Measurements from ENCODE around the gene CXCR5.

Gene CXCR5

DNA sequence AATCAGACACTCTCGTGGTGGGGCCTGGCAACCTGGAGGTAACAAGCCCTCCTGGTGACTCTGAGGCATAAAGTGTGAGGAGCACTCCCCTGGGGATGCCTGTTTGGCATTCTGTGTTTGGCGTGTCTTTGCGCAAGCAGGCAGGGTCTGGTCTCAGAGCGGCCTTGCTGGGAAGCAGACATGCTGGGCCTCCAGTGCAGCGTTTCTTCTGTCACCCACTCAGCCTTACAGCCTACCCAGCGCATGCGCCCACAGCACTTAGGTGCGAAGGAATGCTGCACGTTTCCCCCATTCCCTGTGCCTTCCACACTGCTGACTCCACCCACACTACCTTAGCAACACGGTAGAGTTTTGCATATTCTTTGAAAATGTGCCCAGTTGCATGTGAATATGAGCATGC lies 7.4 kb upstream of the CXCR5 start:
- no peak for DNase-seq (ENCODE audit: low read depth)

DNA sequence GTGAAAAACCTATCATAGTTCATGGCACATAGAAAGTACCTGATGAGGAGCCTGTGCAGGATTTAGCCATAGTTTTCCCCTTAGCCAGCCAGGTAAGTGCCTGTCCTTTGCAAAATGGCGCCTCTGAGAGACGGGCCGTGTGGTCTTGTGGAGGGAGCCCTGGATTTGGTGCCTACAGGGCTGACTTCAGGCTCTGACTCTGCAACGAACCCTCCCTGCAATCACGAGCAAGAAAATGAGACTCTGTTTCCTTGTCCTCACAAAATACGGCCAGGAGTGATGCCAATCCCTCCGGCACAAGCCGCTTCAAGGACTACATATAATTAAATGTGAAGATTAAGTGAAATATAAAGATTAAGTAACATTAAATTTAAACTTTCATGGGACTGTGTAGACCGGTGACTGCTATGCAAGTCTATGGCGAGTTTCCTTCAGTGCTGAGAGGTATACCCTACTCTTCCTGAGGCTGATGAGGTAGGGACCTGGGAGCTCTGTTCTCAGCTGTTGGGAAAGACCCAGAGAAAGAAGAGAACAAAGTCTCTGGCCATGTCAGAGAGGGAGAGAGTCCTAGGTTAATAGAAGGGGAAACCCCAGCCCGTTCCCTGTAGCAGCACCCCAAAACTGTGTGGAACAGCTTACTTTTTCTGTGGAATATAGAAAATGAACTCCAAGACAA lies 6.1 kb upstream of the CXCR5 start:
- no peak for DNase-seq (ENCODE audit: low read depth)

DNA sequence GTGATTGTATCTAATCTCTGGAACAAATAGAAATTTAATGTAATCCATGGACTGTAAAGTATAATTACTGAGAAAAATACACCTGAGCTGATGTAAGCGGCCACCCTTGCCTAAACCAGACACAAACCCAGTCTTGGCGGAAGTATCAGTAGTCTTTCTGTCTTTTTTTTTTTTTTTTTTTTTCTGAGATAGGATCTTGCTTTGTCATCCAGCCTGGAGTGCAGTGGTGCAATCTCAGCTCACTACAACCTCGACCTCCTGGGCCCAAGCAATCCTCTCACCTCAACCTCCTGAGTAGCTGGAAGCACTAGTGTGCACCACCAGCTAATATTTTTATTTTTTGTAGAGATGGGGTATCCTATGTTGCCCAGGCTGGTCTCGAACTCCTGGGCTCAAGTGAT lies 5.5 kb upstream of the CXCR5 start:
- DNase-seq (ENCODE audit: low read depth): no peak

GRCh38 chr11:118881228-118881627 lies 2.5 kb upstream of the CXCR5 start:
- DNase-seq (ENCODE audit: low read depth): no peak

GRCh38 chr11:118882491-118882890 lies 1.2 kb upstream of the CXCR5 start:
- no peak for DNase-seq (ENCODE audit: low read depth)

GRCh38 chr11:118883004-118883367 lies 706 bp upstream of the CXCR5 start:
- DNase-seq (ENCODE audit: low read depth): no peak

DNA sequence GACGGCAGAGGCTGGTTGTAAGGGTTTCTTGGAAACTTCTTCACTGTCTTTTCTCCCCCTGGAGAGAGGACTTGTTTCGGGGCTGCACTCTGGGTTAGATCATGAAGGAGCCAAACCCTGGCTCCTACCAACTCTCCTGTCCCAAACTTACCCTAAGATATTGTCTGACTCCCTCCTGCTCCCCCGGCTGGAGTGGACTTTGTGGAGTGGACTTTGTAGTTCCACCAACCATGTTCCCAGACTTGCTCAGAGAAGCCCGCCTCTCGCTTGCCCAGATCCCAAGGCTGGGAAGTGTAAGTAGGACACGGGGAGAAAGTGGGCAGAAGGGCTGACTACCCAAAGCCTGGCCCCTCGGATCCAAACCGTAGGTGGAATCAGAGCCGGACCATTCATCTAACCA lies 1.2 kb downstream of the CXCR5 start:
- no peak for DNase-seq (ENCODE audit: low read depth)

GRCh38 chr11:118885319-118885718 lies 1.6 kb downstream of the CXCR5 start:
- no peak for DNase-seq (ENCODE audit: low read depth)

DNA sequence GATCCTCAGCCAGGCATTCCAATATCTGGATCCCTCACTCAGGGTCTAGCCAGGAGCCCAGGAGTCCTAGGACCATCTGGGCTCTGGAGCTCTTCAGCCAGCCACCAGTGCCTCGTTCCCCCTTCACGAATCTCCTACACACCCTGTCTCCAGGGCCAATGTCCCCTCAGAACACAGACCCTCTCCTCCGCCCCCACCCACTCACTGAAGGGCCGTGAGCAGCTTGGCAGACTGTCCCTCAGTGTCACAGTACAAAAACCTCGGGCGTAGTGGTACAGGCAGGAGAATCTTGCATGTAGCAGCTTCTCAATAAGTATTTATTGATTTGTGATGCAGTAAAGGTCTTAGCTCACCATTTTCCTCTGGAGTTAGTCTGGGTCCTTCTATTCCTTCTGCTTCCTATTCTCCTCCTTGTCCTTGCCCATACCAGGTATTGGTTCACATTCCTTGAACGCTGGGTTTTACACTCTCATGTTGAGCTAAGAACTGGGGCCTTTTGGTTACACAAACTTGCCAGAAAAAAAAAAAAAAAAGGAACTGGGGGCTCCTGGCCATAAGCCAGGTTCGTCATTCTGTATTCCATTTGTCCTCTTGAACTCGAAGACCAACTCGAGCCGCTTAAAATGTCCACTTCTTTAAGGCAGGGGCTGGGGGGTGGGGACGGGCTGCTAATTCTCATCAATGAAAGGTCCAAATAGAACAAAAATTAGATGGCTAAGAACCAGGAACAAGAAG lies 2.3 kb downstream of the CXCR5 start:
- DNase-seq (ENCODE audit: low read depth): no peak

- DNase-seq (ENCODE audit: low read depth): no peak
These were observed 3.0 kb downstream of the CXCR5 start for GRCh38 chr11:118886681-118887111.

DNA sequence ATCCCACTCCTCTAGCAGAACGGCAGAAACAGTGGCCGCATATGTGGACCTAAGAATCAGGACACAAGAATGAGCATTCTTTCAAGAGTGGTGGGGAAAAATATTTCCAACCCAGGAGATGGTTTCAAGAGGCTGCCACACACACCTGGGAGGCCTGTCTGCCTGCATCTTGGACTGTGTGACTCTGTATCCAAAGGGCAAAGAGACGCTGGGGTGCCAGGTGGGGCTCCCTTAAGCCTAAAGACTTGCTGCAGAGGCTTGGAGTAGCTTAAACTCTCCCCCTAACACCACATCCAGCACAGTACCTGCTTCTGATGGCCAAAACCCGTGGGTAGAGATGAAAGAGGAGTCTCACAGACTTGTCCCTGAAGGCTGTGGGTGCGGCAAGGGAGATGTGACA lies 3.5 kb downstream of the CXCR5 start:
- no peak for DNase-seq (ENCODE audit: low read depth)

DNA sequence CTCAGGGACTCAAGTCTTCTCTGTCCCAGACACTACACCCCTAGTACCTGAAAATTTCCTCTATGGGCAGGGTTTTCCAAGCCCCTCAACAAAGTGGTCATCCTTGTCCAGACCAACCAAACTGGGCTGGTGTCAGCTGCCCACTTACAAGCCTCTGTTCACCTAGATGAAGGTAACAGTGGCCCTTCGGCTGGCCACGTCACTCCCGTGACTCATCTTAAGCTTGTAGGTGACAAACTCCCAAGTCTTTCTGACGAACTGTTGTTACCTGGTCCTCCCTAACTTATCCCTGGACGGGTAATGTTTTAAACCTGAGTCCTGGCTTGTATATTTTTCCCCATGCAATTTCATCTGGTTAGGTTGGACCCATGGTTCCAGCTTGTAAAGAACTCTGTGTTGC lies 4.7 kb downstream of the CXCR5 start:
- no peak for DNase-seq (ENCODE audit: low read depth)

- peak; percentile 83 for DNase-seq (ENCODE audit: low read depth)
These were observed 6.1 kb downstream of the CXCR5 start for GRCh38 chr11:118889797-118890196.

- DNase-seq (ENCODE audit: low read depth): no peak
These were observed 8.8 kb downstream of the CXCR5 start for GRCh38 chr11:118892514-118892913.

- DNase-seq (ENCODE audit: low read depth): no peak
These were observed 9.3 kb downstream of the CXCR5 start for GRCh38 chr11:118892964-118893363.

- DNase-seq (ENCODE audit: low read depth): no peak
These were observed 10.0 kb downstream of the CXCR5 start for GRCh38 chr11:118893662-118894061.

DNA sequence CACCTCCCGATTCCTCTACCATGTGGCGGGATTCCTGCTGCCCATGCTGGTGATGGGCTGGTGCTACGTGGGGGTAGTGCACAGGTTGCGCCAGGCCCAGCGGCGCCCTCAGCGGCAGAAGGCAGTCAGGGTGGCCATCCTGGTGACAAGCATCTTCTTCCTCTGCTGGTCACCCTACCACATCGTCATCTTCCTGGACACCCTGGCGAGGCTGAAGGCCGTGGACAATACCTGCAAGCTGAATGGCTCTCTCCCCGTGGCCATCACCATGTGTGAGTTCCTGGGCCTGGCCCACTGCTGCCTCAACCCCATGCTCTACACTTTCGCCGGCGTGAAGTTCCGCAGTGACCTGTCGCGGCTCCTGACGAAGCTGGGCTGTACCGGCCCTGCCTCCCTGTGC lies 10.5 kb downstream of the CXCR5 start:
- no peak for DNase-seq (ENCODE audit: low read depth)

DNA sequence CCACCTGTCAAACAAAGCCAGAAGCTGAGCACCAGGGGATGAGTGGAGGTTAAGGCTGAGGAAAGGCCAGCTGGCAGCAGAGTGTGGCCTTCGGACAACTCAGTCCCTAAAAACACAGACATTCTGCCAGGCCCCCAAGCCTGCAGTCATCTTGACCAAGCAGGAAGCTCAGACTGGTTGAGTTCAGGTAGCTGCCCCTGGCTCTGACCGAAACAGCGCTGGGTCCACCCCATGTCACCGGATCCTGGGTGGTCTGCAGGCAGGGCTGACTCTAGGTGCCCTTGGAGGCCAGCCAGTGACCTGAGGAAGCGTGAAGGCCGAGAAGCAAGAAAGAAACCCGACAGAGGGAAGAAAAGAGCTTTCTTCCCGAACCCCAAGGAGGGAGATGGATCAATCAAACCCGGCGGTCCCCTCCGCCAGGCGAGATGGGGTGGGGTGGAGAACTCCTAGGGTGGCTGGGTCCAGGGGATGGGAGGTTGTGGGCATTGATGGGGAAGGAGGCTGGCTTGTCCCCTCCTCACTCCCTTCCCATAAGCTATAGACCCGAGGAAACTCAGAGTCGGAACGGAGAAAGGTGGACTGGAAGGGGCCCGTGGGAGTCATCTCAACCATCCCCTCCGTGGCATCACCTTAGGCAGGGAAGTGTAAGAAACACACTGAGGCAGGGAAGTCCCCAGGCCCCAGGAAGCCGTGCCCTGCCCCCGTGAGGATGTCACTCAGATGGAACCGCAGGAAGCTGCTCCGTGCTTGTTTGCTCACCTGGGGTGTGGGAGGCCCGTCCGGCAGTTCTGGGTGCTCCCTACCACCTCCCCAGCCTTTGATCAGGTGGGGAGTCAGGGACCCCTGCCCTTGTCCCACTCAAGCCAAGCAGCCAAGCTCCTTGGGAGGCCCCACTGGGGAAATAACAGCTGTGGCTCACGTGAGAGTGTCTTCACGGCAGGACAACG lies 11.7 kb downstream of the CXCR5 start:
- no peak for DNase-seq (ENCODE audit: low read depth)

GRCh38 chr11:118896472-118896913 lies 12.8 kb downstream of the CXCR5 start:
- no peak for DNase-seq (ENCODE audit: low read depth)

- DNase-seq (ENCODE audit: low read depth): no peak
These were observed 13.4 kb downstream of the CXCR5 start for GRCh38 chr11:118896921-118897591.

DNA sequence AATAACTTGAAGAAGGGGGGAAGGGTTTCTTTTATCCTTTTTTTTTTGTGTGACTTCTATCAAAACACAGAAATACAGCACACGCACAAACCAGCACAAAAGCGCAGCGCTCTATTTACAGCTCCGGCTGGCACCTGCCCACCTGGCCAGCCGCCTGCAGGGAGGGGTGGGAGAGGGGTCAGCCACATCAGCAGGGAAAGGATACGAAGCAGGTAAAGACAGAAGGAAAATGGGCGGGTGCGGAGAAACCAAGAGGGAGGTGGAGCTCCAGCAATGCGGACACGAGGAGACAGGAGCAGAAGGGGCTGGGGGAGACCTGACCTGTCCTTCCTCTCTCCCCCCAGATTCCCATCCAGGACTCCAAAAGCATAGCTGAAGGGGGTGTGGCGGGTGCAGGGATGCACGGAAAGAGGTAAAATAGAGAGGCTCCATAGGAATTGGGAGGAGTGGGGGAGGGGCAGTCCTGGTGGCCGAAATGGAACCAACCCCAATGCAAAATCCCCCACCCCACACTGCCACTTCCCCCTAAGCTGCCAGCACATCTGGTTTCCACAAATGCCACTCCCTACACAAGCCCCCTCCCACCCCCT lies 14.1 kb downstream of the CXCR5 start:
- no peak for DNase-seq (ENCODE audit: low read depth)

Measured in stromal cell of bone marrow (primary cell).